Stimulated activated CD4-positive, alpha-beta T cell treated with anti-CD3 and anti-CD28 coated beads, Interleukin-4, amount 100 ng/mL, for 4 hours (primary cell): ENCODE measurements around the gene AP1M2.
A peak's percentile ranks its signal among the peaks of the same experiment; 100 is the strongest.

Source experiments
- DNase-seq, 2 experiments: peaks; one replicate each; pipeline ENCODE4 v3.0.0-alpha.2; 2020

Gene AP1M2

GRCh38 chr19:10587022-10587838, at the start of gene AP1M2:
TSS of gene AP1M2 (minus strand) at chr19:10587312. CDS start at chr19:10587231, 81 bp downstream.
- DNase-seq: no peak

- no peak for DNase-seq
Observed at GRCh38 chr19:10636304-10636972, 49.3 kb upstream of the AP1M2 start.

GRCh38 chr19:10634963-10635362, 47.9 kb upstream of the AP1M2 start:
- no peak for DNase-seq

GRCh38 chr19:10634430-10634829, 47.3 kb upstream of the AP1M2 start:
- no peak for DNase-seq

- DNase-seq: no peak
Observed at GRCh38 chr19:10631874-10632273, 44.8 kb upstream of the AP1M2 start.

- no peak for DNase-seq
Observed at GRCh38 chr19:10625762-10626138, 38.6 kb upstream of the AP1M2 start.

- DNase-seq: no peak
Observed at GRCh38 chr19:10625003-10625761, 38.1 kb upstream of the AP1M2 start, which contains the start of gene SLC44A2. TSS of gene SLC44A2 (plus strand) at chr19:10625553. CDS start at chr19:10625634, 81 bp downstream.

GRCh38 chr19:10624585-10624984, 37.5 kb upstream of the AP1M2 start:
- no peak for DNase-seq

- DNase-seq: no peak
Observed at GRCh38 chr19:10621966-10622365, 34.9 kb upstream of the AP1M2 start.

GRCh38 chr19:10620786-10621185, 33.7 kb upstream of the AP1M2 start:
- no peak for DNase-seq

GRCh38 chr19:10618846-10619245, 31.7 kb upstream of the AP1M2 start:
- no peak for DNase-seq

GRCh38 chr19:10617409-10618121, 30.5 kb upstream of the AP1M2 start:
- DNase-seq: no peak

GRCh38 chr19:10615429-10616023, 28.4 kb upstream of the AP1M2 start:
- DNase-seq: no peak

- DNase-seq: no peak
Observed at GRCh38 chr19:10612499-10613119, 25.5 kb upstream of the AP1M2 start.

- no peak for DNase-seq
Observed at GRCh38 chr19:10611907-10612306, 24.8 kb upstream of the AP1M2 start.

GRCh38 chr19:10604460-10604980, 17.4 kb upstream of the AP1M2 start:
- DNase-seq: peak in 1 of 2 experiments; percentile 2

GRCh38 chr19:10603873-10604459, 16.9 kb upstream of the AP1M2 start:
- peak in 1 of 2 experiments; percentile 27 for DNase-seq

- DNase-seq: peak; percentile 59 to 83
Observed at GRCh38 chr19:10603084-10603872, 16.2 kb upstream of the AP1M2 start.

- peak; percentile 83 to 92 for DNase-seq
Observed at GRCh38 chr19:10602330-10603083, 15.4 kb upstream of the AP1M2 start.

GRCh38 chr19:10601999-10602329, 14.9 kb upstream of the AP1M2 start:
- DNase-seq: no peak
